Mucosa of descending colon (tissue), 3 donors: Measurements from ENCODE around the gene ZNF616. TPM values are rescaled to one million over a fixed set of nuclear protein-coding genes. Genes with fewer than 3 reads are reported as not detected.

Experiments
- ATAC-seq: fragments of 200-7000 bp; cut with Tn5 transposase; one replicate; pipeline ENCODE4 v1.9.1; 2020; ENCODE audit warnings: mild to moderate bottlenecking, moderate library complexity
- DNase-seq, 3 donors: peaks; one replicate each; pipeline ENCODE4 v3.0.0-alpha.2; 2020
- H3K36me3 ChIP-seq: fragments of 200-600 bp; one replicate; pipeline ENCODE4 v1.8.0; 2021; ENCODE audit warnings: low read depth, mild to moderate bottlenecking
- H3K4me1 ChIP-seq: fragments of 200-600 bp; one replicate; pipeline ENCODE4 v1.8.0; 2021; ENCODE audit warnings: low read depth, mild to moderate bottlenecking
- H3K4me3 ChIP-seq: fragments of 200-600 bp; one replicate; pipeline ENCODE4 v1.8.0; 2021; ENCODE audit warnings: mild to moderate bottlenecking
- H3K9me3 ChIP-seq: fragments of 200-600 bp; one replicate; pipeline ENCODE4 v1.8.0; 2021; ENCODE audit warnings: mild to moderate bottlenecking
- intact Hi-C, 2 donors: fragments of 100-400 bp; cut with DNase I in 1 of 2; cut with micrococcal nuclease in 1 of 2; formaldehyde crosslinking; loops; one replicate each; pipeline versions ENCODE4 v1.11.0 to v1.11.1; 2022; cut with DNase I, micrococcal nuclease
- total RNA-seq, 3 donors: library from RNA; stranded (reverse); fragmentation: NEBNext Ultra II Directional in 2 of 3; extraction: Animal tissue kit (Norgen Biotek cat#: 25700) in 2 of 3; gene quantifications; one replicate each; pipeline versions ENCODE4 v1.2.1 to v1.2.4, GENCODE V29; 2021 to 2023
- TF ChIP-seq, protein P1 (sequence below): fragments of 200-600 bp; IDR thresholded peaks from one replicate; pipeline ENCODE4 v1.8.0; 2022; ENCODE audit warnings: antibody characterized with exemption, mild to moderate bottlenecking
- donor health status: DM: no; HTN: no; CAD: no; lungs with moderate emphysema.
- donor health status: DM: no; HTN: no; CAD: no.
- donor health status: DM: no; HTN: yes; CAD: no.

Gene ZNF616
- total RNA-seq, 3 donors from 2014 or later, result 5.5 to 13.4 (median 11.1) TPM

DNA sequence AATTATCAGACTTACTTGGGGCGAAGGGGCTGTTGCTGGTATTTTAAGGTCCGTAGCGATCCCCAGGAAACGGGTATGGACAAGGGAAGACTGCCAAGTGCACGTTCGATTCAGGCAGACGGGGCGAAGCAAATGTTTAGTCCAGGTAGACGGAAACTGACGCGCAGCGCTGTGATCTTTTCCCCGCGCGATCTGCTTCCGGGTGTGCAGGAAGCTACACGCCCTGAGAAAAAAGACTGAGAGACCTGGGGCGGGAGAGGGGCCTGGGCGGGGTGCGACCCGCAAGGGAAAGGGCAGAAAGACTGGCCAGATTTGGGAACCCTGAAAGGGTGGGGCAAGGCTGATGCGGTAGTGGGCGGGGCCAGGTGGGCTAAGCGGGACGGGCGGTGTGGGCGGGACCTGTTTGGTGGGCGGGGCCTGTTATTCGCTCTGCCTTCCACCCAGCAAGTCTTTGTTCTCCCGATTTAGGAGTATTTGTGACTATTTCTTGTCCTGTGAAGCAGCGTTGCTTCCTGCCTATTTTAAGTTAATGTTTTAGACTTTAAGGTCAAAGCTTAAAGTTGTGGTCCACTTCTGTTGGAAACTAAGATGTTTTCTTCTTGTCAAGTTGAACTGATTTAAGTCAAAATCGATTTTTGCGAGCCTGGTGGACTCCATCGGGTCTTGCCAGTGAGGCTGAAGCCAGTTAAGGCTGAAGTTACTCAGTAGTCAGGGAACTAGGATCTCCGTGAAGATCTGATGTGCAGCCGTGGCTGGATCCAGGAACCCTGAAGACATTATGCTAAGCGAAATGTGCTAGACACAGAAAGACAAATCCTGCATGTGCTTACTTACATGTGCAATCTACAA lies 31.8 kb upstream of the ZNF616 start, which contains the start of gene ZNF836:
Gene ZNF836 (minus strand): TSS at position 301 of the 849 bp plus-strand sequence. CDS start 3,549 bp downstream, outside the sequence.
- H3K4me3 ChIP-seq, result peak within 1 kb of the TSS; percentile 58
- H3K36me3 ChIP-seq, result no peaks in the 10 kb centered on the region
- ATAC-seq, result peak; percentile 99
- H3K9me3 ChIP-seq, result no peaks in the 10 kb centered on the region
- TF ChIP-seq, protein P1, sequence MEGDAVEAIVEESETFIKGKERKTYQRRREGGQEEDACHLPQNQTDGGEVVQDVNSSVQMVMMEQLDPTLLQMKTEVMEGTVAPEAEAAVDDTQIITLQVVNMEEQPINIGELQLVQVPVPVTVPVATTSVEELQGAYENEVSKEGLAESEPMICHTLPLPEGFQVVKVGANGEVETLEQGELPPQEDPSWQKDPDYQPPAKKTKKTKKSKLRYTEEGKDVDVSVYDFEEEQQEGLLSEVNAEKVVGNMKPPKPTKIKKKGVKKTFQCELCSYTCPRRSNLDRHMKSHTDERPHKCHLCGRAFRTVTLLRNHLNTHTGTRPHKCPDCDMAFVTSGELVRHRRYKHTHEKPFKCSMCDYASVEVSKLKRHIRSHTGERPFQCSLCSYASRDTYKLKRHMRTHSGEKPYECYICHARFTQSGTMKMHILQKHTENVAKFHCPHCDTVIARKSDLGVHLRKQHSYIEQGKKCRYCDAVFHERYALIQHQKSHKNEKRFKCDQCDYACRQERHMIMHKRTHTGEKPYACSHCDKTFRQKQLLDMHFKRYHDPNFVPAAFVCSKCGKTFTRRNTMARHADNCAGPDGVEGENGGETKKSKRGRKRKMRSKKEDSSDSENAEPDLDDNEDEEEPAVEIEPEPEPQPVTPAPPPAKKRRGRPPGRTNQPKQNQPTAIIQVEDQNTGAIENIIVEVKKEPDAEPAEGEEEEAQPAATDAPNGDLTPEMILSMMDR, result no peak
- intact Hi-C loops, result no loop called here
- DNase-seq, result peak; percentile 94 to 95 (median 95)
- peaks cover 9% of the 10 kb centered on the region for H3K4me1 ChIP-seq

DNA sequence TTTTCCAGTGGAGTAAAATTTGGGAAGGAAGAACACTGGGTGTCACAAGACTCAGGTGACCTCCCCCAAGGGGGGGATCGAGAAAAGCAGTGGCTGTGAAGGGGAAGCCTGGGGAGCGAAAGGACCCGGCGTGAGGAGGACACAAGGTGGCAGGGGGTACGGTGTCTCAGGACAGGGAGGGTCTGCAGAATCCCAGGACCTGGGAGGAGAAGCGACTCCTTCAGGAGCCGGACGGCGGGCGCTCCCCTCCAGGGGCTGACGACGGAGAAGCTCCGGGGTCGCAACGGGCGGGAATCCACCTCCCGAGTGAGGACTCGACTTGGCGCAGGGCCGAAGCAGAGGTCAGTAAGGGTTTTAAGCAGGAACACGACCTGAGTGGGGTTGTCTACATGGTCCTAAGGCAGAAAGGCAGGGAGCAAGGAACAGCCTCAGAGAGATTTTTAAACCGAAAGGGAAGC lies 31.2 kb upstream of the ZNF616 start:
- DNase-seq (peak; percentile 19 to 66 (median 60)), ATAC-seq (peak; percentile 52)
- Histone ChIP-seq H3K9me3 (no peaks in the 10 kb centered on the region), H3K4me1 (peaks cover 9% of the 10 kb centered on the region), H3K4me3 (peak overlapping the region; percentile 58), H3K36me3 (no peaks in the 10 kb centered on the region)
- intact Hi-C loops, result no loop called here
- TF ChIP-seq, protein P1, result no peak

DNA sequence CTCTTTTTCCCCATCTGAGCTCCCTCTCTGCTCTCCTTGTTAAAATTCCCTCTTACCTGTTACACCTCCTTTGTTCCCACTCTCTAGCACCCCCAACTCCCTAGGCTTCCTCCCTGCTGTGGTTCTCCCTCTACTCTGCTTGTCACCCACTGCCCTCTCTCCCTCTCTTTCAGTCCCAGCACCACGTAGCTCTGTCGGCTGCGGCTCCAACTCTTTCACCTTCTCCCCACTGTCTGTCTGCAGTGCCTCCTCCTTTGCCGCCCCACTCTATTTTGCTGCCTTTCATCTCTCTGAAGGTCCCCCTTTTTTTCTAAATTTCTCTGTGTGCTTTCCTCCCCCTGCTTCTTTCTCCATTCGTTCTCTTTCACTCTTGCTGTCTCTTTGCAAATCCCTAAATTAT lies 30.6 kb upstream of the ZNF616 start:
- intact Hi-C loops, result no loop called here
- ATAC-seq, result peak; percentile 18
- no peaks in the 10 kb centered on the region for H3K36me3 ChIP-seq

DNA sequence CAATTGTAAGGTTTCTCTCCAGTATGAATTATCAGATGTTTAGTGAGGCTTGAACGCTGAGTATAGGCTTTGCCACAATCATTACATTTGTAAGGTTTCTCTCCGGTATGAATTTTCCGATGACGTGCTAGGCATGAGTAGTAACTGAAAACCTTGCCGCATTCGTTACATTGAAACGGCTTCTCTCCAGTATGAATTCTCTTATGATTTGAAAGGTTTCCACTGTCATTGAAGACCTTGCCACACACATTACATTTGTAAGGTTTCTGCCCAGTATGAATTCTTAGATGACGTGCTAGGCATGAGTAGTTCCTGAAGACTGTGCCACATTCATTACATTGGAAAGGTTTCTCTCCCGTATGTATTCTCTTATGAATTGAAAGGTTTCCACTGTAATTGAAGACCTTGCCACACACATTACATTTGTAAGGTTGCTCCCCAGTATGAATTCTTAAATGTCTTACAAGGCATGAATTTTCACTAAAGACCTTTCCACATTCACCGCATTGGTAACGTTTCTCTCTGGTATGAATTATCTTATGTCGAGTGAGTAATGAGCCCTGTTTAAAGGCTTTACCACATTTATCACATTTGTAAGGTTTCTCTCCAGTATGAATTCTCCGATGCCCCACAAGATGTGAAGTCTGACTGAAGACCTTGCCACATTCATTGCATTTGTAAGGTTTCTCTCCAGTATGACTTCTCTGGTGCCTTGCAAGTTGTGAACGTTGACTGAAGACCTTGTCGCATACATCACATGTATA lies 16.0 kb upstream of the ZNF616 start:
- H3K9me3 ChIP-seq, result peaks cover 98% of the 10 kb centered on the region
- intact Hi-C loops, result no loop called here
- DNase-seq, result no peak
- ATAC-seq, result no peak
- no peaks in the 10 kb centered on the region for H3K36me3 ChIP-seq
- no peak overlapping the region for H3K4me3 ChIP-seq
- H3K4me1 ChIP-seq, result no peaks in the 10 kb centered on the region
- TF ChIP-seq, protein P1, result no peak

More for the DNA sequence above, 30.6 kb upstream of the ZNF616 start:
- Histone ChIP-seq H3K9me3 (no peaks in the 10 kb centered on the region), H3K4me1 (peaks cover 9% of the 10 kb centered on the region), H3K4me3 (no peak overlapping the region)
- TF ChIP-seq, protein P1, result no peak
- DNase-seq, result peak in 1 of 3 donors; percentile 10

DNA sequence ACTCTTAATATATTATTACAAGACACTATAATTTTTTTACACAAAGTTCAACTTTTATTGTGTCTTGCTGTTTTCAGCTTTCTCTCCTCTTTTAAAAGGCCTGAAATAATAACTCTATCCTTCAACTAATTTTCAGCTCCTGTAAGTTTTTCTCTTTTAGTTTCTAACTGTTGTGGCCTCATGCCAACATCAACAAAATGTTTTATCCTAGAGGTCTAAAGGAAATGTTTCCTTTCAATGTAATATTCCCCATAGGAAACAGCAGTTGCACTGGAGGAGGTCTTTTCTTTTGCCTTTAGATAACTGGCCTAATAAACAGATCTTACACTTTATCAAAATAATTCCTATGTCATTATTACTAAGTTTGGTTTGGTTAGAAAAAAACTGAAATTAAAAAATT lies 8.5 kb upstream of the ZNF616 start:
- intact Hi-C loops, result no loop called here
- H3K9me3 ChIP-seq, result peaks cover 56% of the 10 kb centered on the region

More for the DNA sequence above, 8.5 kb upstream of the ZNF616 start:
- Histone ChIP-seq H3K4me1 (no peaks in the 10 kb centered on the region), H3K4me3 (no peak overlapping the region), H3K36me3 (no peaks in the 10 kb centered on the region)
- TF ChIP-seq, protein P1, result no peak
- ATAC-seq, result no peak
- no peak for DNase-seq
